ENCODE results near the gene SLC17A5. TPM values are rescaled to one million over a fixed set of nuclear protein-coding genes. Genes with fewer than 3 reads are reported as not detected.

SLC17A5 gene
- total RNA-seq, 1 donor from 2014 or later: 26.5 TPM

DNA sequence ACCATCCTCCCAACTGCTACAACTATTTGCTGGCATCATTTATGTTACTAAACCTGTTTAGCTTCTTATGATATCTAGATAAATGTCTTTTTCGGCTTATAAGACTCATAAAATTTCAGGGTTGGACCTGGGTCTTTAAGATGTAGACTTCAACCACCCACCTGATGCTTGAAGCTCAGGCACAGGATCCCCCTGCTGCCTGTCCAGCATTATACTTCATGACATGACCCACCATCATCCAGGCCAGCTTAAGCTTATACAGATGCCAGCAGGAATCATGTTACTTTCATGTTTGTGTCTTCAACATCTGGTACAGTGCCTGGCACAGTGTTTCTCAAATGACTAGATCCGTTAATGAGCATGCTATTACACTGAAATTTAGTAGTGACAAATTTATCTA lies 47.4 kb downstream of the SLC17A5 start:
- no peaks in the 10 kb centered on the region for H3K9me3 ChIP-seq
- no peak overlapping the region for H3K27ac ChIP-seq
- H3K36me3 ChIP-seq: peaks cover 48% of the 10 kb centered on the region
- no peak overlapping the region for H3K4me3 ChIP-seq
- H3K27me3 ChIP-seq: no peaks in the 10 kb centered on the region
- no peak for ATAC-seq
- no peaks in the 10 kb centered on the region for H3K4me1 ChIP-seq
- DNase-seq: no peak
- TF ChIP-seq CTCF (IDR thresholded peaks at IDR 0.05): no peak
- intact Hi-C loops (cut with DNase I): loop anchor here (5.0 kb wide), 1 partner anchor 89 kb away; no protein-coding TSS in a partner anchor

DNA sequence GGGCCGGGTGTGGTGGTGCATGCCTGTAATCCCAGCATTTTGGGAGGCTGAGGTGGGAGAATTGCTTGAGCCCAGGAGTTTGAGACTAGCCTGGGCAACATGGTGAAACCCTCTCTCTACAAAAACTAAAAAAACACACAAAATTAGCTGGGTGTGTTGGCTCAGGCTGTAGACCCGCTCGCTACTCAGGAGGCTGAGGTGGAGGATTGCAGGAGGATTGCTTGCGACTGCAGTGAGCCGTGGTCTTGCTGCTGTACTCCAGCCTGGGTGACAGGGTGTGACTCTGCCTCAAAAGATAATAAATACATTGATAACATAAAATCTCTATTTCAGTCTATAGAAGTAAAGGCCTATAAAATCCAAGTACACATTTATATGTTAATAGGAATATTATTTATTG lies 49.3 kb downstream of the SLC17A5 start:
- Histone ChIP-seq H3K27me3 (no peaks in the 10 kb centered on the region), H3K27ac (no peak overlapping the region), H3K4me1 (no peaks in the 10 kb centered on the region), H3K4me3 (no peak overlapping the region), H3K36me3 (peaks cover 50% of the 10 kb centered on the region), H3K9me3 (no peaks in the 10 kb centered on the region)
- no peak for TF ChIP-seq CTCF (IDR thresholded peaks at IDR 0.05)
- no peak for ATAC-seq
- intact Hi-C loops (cut with DNase I): no loop called here
- DNase-seq: peak; percentile 23

DNA sequence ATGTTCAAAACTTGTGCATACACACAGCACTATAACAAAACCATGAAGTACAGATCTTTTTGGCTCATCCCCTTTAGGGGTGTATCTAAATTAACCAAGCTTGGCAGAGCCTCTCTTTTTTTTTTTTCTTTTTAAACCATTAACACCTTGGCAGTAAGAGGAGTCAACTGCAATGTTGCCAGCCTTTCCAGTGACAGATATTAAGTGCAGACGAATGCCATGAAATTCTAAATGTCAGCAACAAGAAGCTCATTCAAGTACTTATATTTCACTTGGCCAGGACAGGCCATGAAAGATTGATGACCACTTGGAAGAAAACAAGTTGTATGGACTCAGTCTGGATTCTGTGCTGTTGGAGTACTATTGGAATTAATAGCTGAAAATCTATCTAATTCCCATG lies 49.8 kb downstream of the SLC17A5 start:
- Histone ChIP-seq H3K36me3 (peaks cover 50% of the 10 kb centered on the region), H3K4me1 (no peaks in the 10 kb centered on the region), H3K9me3 (no peaks in the 10 kb centered on the region), H3K4me3 (no peak overlapping the region), H3K27ac (no peak overlapping the region), H3K27me3 (no peaks in the 10 kb centered on the region)
- DNase-seq: no peak
- ATAC-seq: no peak
- intact Hi-C loops (cut with DNase I): no loop called here
- TF ChIP-seq CTCF (IDR thresholded peaks at IDR 0.05): no peak

- ATAC-seq: peak; percentile 31
- H3K27me3 ChIP-seq: no peaks in the 10 kb centered on the region
- H3K27ac ChIP-seq: peak overlapping the region; percentile 94
- intact Hi-C loops (cut with DNase I): no loop called here
- no peaks in the 10 kb centered on the region for H3K36me3 ChIP-seq
- no peak for TF ChIP-seq CTCF (IDR thresholded peaks at IDR 0.05)
- peaks cover 22% of the 10 kb centered on the region for H3K4me1 ChIP-seq
- H3K9me3 ChIP-seq: no peaks in the 10 kb centered on the region
- DNase-seq: no peak
- H3K4me3 ChIP-seq: peak overlapping the region; percentile 41
Measured at GRCh38 chr6:73586416-73586974, 67.3 kb downstream of the SLC17A5 start.

DNA sequence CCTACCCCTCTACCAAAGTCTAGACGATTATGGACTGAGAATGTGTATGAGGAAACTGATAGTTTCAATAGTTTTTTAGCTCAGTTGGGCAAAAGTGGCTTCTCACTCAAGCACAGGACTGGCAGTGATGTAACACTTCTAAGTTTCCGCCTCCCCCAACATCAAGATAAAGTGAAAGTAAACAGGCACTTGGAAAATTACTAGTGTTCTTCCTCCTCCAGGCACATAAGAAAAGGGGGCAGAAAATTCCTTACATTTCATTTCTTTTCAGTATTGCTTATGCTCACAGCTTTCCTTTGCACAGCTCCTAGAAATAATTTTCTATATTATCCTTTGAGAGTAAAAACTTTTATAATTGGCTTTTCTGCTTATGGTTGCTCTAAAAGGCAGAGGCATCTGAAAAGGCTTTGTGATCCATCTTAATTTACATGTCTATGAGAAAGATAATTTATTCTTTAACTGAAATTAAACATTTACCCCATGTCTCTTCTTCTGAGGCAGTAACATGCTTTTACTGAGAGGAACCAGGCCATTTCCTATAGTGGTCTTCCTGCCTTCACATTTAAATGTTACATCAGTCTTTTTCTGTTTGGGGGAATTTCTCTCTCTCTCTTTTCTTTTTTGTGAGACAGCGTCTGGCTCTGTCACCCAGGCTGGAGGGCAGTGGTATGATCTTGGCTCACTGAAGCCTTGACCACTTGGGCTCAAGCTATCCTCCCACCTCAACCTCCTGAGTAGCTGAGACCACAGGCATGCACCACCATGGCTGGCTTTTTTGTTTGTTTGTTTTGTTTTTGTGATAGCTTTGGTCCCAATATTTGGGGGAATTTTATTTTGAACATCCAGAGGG lies 68.0 kb downstream of the SLC17A5 start:
- DNase-seq (no peak), ATAC-seq (peak; percentile 84)
- Histone ChIP-seq H3K4me1 (peaks cover 28% of the 10 kb centered on the region), H3K36me3 (no peaks in the 10 kb centered on the region), H3K27ac (peak overlapping the region; percentile 94), H3K4me3 (peak overlapping the region; percentile 41), H3K9me3 (no peaks in the 10 kb centered on the region), H3K27me3 (no peaks in the 10 kb centered on the region)
- intact Hi-C loops (cut with DNase I): no loop called here
- TF ChIP-seq CTCF (IDR thresholded peaks at IDR 0.05): no peak
